Measurements from ENCODE around the gene SIRT5.
A peak's percentile ranks its signal among the peaks of the same experiment; 100 is the strongest.

SIRT5 gene

DNA sequence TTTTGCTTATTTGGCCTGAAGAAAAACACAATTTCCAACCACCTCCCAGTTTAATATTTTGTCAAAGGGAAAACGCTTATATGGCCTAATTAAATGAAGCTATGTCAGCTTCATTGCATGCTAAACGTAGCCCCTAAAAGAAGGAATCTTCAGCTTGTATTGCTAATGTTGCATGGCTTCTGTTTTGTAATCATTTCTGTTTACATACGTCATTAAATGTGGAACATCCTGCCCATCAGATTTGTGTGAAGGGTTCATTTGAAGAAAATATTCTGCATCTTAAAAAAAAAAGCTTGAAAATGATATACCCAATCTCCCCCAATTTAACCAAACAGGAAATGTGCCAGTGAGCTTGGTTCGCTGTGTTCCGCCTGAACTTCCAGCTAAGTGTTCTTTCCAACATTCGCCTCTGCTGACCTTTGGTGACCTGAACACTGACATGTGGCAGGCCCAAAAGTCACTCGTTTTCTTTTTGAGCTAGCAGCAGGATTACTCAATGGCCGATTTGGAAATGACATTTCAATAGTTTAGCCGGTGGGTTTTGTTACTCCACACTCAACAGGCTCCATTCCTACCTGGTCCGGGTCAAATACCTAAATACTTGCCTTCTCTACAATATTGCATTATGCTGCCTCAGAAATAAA is 12.7 kb upstream of the SIRT5 start:
- H2BK15ac ChIP-seq (ENCODE audit: low read depth, poor library complexity, severe bottlenecking) = no peak overlapping the region
- H4K91ac ChIP-seq (ENCODE audit: low read length) = no peak overlapping the region
- H3K9me3 ChIP-seq (ENCODE audit: control insufficient read depth, low read length) = no peaks in the 10 kb centered on the region
- no peak overlapping the region for H2AFZ ChIP-seq (ENCODE audit: low read depth, low read length)
- no peak overlapping the region for H3K23ac ChIP-seq (ENCODE audit: low read length in 2 of 2)
- H3K18ac ChIP-seq (ENCODE audit: low read depth in 1 of 2, low read length in 2 of 2) = no peak overlapping the region
- H2AK5ac ChIP-seq (ENCODE audit: low read length, severe bottlenecking) = no peak overlapping the region
- no peaks in the 10 kb centered on the region for H3K4me1 ChIP-seq (ENCODE audit: control insufficient read depth, insufficient read depth, low read depth, low read length)
- H2BK12ac ChIP-seq (ENCODE audit: low read length in 2 of 2) = no peak overlapping the region
- no peak overlapping the region for H3K9ac ChIP-seq (ENCODE audit: low read length)
- H3K79me1 ChIP-seq (replicated peaks; ENCODE audit: low read length, poor library complexity, severe bottlenecking) = no peaks in the 10 kb centered on the region
- peaks cover 6 to 13% of the 10 kb centered on the region in 2 experiments for H3K27me3 ChIP-seq (ENCODE audit: control insufficient read depth in 1 of 2, insufficient read depth in 1 of 2, low read length in 2 of 2)
- no peak overlapping the region for H3K4me2 ChIP-seq (ENCODE audit: low read length, poor library complexity, severe bottlenecking)
- 45% methylated on average over 8 of the region's 10 CpGs for WGBS
- H3K27ac ChIP-seq (ENCODE audit: low read length, poor library complexity, severe bottlenecking) = no peak overlapping the region
- H2BK5ac ChIP-seq (ENCODE audit: low read depth, low read length, poor library complexity, severe bottlenecking) = no peak overlapping the region
- no peak overlapping the region for H2BK120ac ChIP-seq (ENCODE audit: low read depth, low read length)
- H3K4me3 ChIP-seq (ENCODE audit: insufficient read depth in 1 of 2, low read depth in 1 of 2, low read length in 2 of 2) = no peak overlapping the region
- H3K14ac ChIP-seq (ENCODE audit: low read length in 2 of 2) = no peak overlapping the region
- no peak overlapping the region for H3K4ac ChIP-seq (ENCODE audit: low read depth in 1 of 2, low read length in 2 of 2)
- no peak overlapping the region for H4K8ac ChIP-seq (ENCODE audit: low read length)
- H3K36me3 ChIP-seq (ENCODE audit: control insufficient read depth in 1 of 2, insufficient read depth in 2 of 2, low read depth in 1 of 2, low read length in 2 of 2) = no peaks in the 10 kb centered on the region
- DNase-seq = peak; percentile 33

DNA sequence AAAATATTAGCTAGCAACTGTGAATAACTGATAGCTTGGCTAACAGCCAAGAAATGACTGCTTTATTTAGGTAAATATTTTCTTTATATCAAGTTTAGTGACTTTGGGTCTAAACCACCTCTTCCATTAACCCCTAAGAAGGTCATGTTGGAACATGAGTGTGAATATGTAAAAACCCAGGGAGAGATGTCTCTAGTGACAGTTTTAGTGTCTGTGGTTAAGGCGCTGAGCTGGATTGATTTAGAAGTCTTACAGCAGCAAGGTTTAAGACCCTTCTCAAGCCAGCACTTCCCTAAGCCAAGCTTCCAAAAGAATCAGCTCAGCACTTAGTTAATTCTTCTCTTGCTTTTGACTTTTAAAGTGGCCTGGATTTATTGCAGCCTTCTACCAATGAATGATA is 11.4 kb upstream of the SIRT5 start:
- DNase-seq = no peak
- Histone ChIP-seq H4K91ac (ENCODE audit: low read length) (no peak overlapping the region), H2AFZ (ENCODE audit: low read depth, low read length) (no peak overlapping the region), H3K23ac (ENCODE audit: low read length in 2 of 2) (no peak overlapping the region), H3K27me3 (ENCODE audit: control insufficient read depth in 1 of 2, insufficient read depth in 1 of 2, low read length in 2 of 2) (peaks cover 6 to 20% of the 10 kb centered on the region in 2 experiments), H3K4me3 (ENCODE audit: insufficient read depth in 1 of 2, low read depth in 1 of 2, low read length in 2 of 2) (no peak overlapping the region), H3K36me3 (ENCODE audit: control insufficient read depth in 1 of 2, insufficient read depth in 2 of 2, low read depth in 1 of 2, low read length in 2 of 2) (no peaks in the 10 kb centered on the region), H3K9me3 (ENCODE audit: control insufficient read depth, low read length) (no peaks in the 10 kb centered on the region), H3K4ac (ENCODE audit: low read depth in 1 of 2, low read length in 2 of 2) (no peak overlapping the region), H3K27ac (ENCODE audit: low read length, poor library complexity, severe bottlenecking) (no peak overlapping the region), H3K4me2 (ENCODE audit: low read length, poor library complexity, severe bottlenecking) (no peak overlapping the region), H4K8ac (ENCODE audit: low read length) (no peak overlapping the region), H2BK12ac (ENCODE audit: low read length in 2 of 2) (no peak overlapping the region), H3K18ac (ENCODE audit: low read depth in 1 of 2, low read length in 2 of 2) (no peak overlapping the region), H2BK5ac (ENCODE audit: low read depth, low read length, poor library complexity, severe bottlenecking) (no peak overlapping the region), H3K9ac (ENCODE audit: low read length) (no peak overlapping the region), H3K14ac (ENCODE audit: low read length in 2 of 2) (no peak overlapping the region), H2AK5ac (ENCODE audit: low read length, severe bottlenecking) (no peak overlapping the region), H2BK15ac (ENCODE audit: low read depth, poor library complexity, severe bottlenecking) (no peak overlapping the region), H3K79me1 (replicated peaks; ENCODE audit: low read length, poor library complexity, severe bottlenecking) (no peaks in the 10 kb centered on the region), H2BK120ac (ENCODE audit: low read depth, low read length) (no peak overlapping the region), H3K4me1 (ENCODE audit: control insufficient read depth, insufficient read depth, low read depth, low read length) (no peaks in the 10 kb centered on the region)
- 63% methylated on average over 1 of the region's 1 CpG for WGBS

DNA sequence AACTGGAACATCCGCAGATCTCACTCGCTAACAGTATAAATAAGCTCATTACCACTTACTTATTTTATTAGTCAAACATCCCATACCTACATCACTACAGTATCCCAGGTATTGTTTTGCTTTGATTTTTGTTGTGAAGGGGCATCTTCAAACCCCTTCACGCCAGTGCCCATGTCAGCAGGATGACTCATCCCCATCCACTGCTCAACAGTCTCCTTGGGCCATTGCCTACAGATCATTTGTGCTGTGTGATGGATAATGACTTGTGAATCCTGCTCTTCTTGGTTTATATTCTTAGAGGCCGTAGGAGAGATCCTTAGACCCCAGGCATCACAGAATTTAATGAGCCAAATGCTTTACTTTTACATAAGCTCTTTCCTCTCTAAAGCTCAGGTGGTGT is 8.5 kb upstream of the SIRT5 start:
- Histone ChIP-seq H2AFZ (ENCODE audit: low read depth, low read length) (no peak overlapping the region), H2AK5ac (ENCODE audit: low read length, severe bottlenecking) (no peak overlapping the region), H3K4me3 (ENCODE audit: insufficient read depth in 1 of 2, low read depth in 1 of 2, low read length in 2 of 2) (no peak overlapping the region), H3K4me1 (ENCODE audit: control insufficient read depth, insufficient read depth, low read depth, low read length) (no peaks in the 10 kb centered on the region), H2BK15ac (ENCODE audit: low read depth, poor library complexity, severe bottlenecking) (no peak overlapping the region), H2BK5ac (ENCODE audit: low read depth, low read length, poor library complexity, severe bottlenecking) (no peak overlapping the region), H3K9ac (ENCODE audit: low read length) (no peak overlapping the region), H3K27ac (ENCODE audit: low read length, poor library complexity, severe bottlenecking) (no peak overlapping the region), H3K23ac (ENCODE audit: low read length in 2 of 2) (no peak overlapping the region), H3K4ac (ENCODE audit: low read depth in 1 of 2, low read length in 2 of 2) (no peak overlapping the region), H3K18ac (ENCODE audit: low read depth in 1 of 2, low read length in 2 of 2) (no peak overlapping the region), H3K79me1 (replicated peaks; ENCODE audit: low read length, poor library complexity, severe bottlenecking) (no peaks in the 10 kb centered on the region), H3K14ac (ENCODE audit: low read length in 2 of 2) (no peak overlapping the region), H4K8ac (ENCODE audit: low read length) (no peak overlapping the region), H3K36me3 (ENCODE audit: control insufficient read depth in 1 of 2, insufficient read depth in 2 of 2, low read depth in 1 of 2, low read length in 2 of 2) (no peaks in the 10 kb centered on the region), H3K27me3 (ENCODE audit: control insufficient read depth in 1 of 2, insufficient read depth in 1 of 2, low read length in 2 of 2) (peaks cover 6 to 31% of the 10 kb centered on the region in 2 experiments), H3K4me2 (ENCODE audit: low read length, poor library complexity, severe bottlenecking) (no peak overlapping the region), H3K9me3 (ENCODE audit: control insufficient read depth, low read length) (no peaks in the 10 kb centered on the region), H4K91ac (ENCODE audit: low read length) (no peak overlapping the region), H2BK120ac (ENCODE audit: low read depth, low read length) (no peak overlapping the region), H2BK12ac (ENCODE audit: low read length in 2 of 2) (no peak overlapping the region)
- no peak for DNase-seq
- 96% methylated on average over 3 of the region's 4 CpGs for WGBS

DNA sequence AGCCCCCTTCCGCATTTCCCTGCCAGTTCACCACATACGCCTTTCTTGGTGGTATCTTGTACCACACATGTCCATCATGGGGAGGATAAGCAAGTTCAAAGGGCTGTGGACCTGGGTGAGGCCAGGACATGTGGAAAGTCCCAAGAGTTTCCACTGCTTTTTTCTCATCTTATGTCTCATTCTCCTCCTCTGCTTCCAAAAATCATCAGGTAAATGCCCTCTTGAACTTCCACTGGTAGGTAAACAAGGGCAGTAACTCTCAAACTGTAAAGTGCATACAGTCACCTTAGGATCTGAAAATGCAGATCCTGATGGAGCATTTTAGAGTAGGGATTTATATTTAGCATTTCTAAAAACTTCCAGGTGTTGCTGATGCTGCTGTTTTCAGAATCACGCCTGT is 7.9 kb upstream of the SIRT5 start:
- 94% methylated on average over 1 of the region's 3 CpGs for WGBS
- H3K9ac ChIP-seq (ENCODE audit: low read length) = no peak overlapping the region

More for the DNA sequence above, 7.9 kb upstream of the SIRT5 start:
- Histone ChIP-seq H3K4ac (ENCODE audit: low read depth in 1 of 2, low read length in 2 of 2) (no peak overlapping the region), H2BK15ac (ENCODE audit: low read depth, poor library complexity, severe bottlenecking) (no peak overlapping the region), H4K8ac (ENCODE audit: low read length) (no peak overlapping the region), H3K4me3 (ENCODE audit: insufficient read depth in 1 of 2, low read depth in 1 of 2, low read length in 2 of 2) (no peak overlapping the region), H2BK5ac (ENCODE audit: low read depth, low read length, poor library complexity, severe bottlenecking) (no peak overlapping the region), H3K27me3 (ENCODE audit: control insufficient read depth in 1 of 2, insufficient read depth in 1 of 2, low read length in 2 of 2) (peaks cover 6 to 31% of the 10 kb centered on the region in 2 experiments), H3K14ac (ENCODE audit: low read length in 2 of 2) (no peak overlapping the region), H3K4me2 (ENCODE audit: low read length, poor library complexity, severe bottlenecking) (no peak overlapping the region), H2AFZ (ENCODE audit: low read depth, low read length) (no peak overlapping the region), H4K91ac (ENCODE audit: low read length) (no peak overlapping the region), H3K27ac (ENCODE audit: low read length, poor library complexity, severe bottlenecking) (no peak overlapping the region), H3K9me3 (ENCODE audit: control insufficient read depth, low read length) (no peaks in the 10 kb centered on the region), H3K18ac (ENCODE audit: low read depth in 1 of 2, low read length in 2 of 2) (no peak overlapping the region), H2BK12ac (ENCODE audit: low read length in 2 of 2) (no peak overlapping the region), H2BK120ac (ENCODE audit: low read depth, low read length) (no peak overlapping the region), H3K4me1 (ENCODE audit: control insufficient read depth, insufficient read depth, low read depth, low read length) (no peaks in the 10 kb centered on the region), H2AK5ac (ENCODE audit: low read length, severe bottlenecking) (no peak overlapping the region), H3K79me1 (replicated peaks; ENCODE audit: low read length, poor library complexity, severe bottlenecking) (no peaks in the 10 kb centered on the region), H3K23ac (ENCODE audit: low read length in 2 of 2) (no peak overlapping the region), H3K36me3 (ENCODE audit: control insufficient read depth in 1 of 2, insufficient read depth in 2 of 2, low read depth in 1 of 2, low read length in 2 of 2) (no peaks in the 10 kb centered on the region)
- DNase-seq = no peak
